ENCODE results near the gene KRT16.
"Not testable (repeated sequence)": the region's sequence is repeated elsewhere in the genome, so short reads cannot be mapped to it uniquely, and the experiment has no call there.

DNA sequence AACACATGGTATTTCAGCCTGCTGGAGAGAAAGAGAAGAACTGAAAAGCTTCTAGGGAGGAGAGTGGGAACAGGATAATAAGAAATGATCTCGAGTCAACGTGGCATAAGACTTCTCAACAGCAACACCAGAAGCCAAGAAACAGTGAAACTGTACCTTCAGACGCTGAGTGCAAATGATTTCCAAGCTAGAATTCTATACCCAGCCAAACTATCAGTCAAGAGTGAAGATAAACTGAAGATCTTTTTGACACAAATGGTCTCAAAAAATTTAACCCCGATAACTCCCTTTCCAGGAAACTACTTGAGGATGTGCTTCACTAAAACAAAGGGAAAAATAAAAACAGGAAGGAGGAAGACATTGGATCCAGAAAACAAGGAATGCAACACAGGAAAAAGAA, 5.6 kb downstream of the KRT16 start:
- TF ChIP-seq, protein P1, sequence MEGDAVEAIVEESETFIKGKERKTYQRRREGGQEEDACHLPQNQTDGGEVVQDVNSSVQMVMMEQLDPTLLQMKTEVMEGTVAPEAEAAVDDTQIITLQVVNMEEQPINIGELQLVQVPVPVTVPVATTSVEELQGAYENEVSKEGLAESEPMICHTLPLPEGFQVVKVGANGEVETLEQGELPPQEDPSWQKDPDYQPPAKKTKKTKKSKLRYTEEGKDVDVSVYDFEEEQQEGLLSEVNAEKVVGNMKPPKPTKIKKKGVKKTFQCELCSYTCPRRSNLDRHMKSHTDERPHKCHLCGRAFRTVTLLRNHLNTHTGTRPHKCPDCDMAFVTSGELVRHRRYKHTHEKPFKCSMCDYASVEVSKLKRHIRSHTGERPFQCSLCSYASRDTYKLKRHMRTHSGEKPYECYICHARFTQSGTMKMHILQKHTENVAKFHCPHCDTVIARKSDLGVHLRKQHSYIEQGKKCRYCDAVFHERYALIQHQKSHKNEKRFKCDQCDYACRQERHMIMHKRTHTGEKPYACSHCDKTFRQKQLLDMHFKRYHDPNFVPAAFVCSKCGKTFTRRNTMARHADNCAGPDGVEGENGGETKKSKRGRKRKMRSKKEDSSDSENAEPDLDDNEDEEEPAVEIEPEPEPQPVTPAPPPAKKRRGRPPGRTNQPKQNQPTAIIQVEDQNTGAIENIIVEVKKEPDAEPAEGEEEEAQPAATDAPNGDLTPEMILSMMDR (IDR thresholded peaks at IDR 0.05) = not testable (repeated sequence)
- TF ChIP-seq POLR2A, POLR2AphosphoS5, EP300 (IDR thresholded peaks at IDR 0.05): not testable (repeated sequence)
